GM19035 (cell line): ENCODE data around the gene TGFBRAP1.
"Not testable (repeated sequence)": the region's sequence is repeated elsewhere in the genome, so short reads cannot be mapped to it uniquely, and the experiment has no call there.

Experiments
- ATAC-seq: cut with Tn5 transposase; IDR thresholded peaks from one replicate; pipeline ENCODE4 v1.9.1; 2021; ENCODE audit not compliant: unreplicated experiment

TGFBRAP1 gene

GRCh38 chr2:105361102-105361889 is 31.8 kb upstream of the TGFBRAP1 start:
- ATAC-seq = no peak

- ATAC-seq = no peak
These were observed 29.1 kb upstream of the TGFBRAP1 start for GRCh38 chr2:105358593-105358992.

- no peak for ATAC-seq
These were observed 27.6 kb upstream of the TGFBRAP1 start for GRCh38 chr2:105357122-105357521.

- ATAC-seq = no peak
These were observed 15.3 kb upstream of the TGFBRAP1 start for GRCh38 chr2:105344704-105345345.

GRCh38 chr2:105339414-105339813 is 9.9 kb upstream of the TGFBRAP1 start:
- ATAC-seq = no peak

- ATAC-seq = peak; percentile 26
These were observed 8.5 kb upstream of the TGFBRAP1 start for GRCh38 chr2:105338020-105338385.

- peak; percentile 96 for ATAC-seq
These were observed 7.8 kb upstream of the TGFBRAP1 start, which contains the start of gene C2orf49 for GRCh38 chr2:105337122-105338019. Gene C2orf49, plus strand, starts transcription at chr2:105337540. Its CDS starts 48 bp downstream, at chr2:105337588.

GRCh38 chr2:105336786-105337121 is 7.2 kb upstream of the TGFBRAP1 start:
- ATAC-seq = no peak

GRCh38 chr2:105335469-105335868 is 5.9 kb upstream of the TGFBRAP1 start:
- ATAC-seq = no peak

- no peak for ATAC-seq
These were observed 4.7 kb upstream of the TGFBRAP1 start for GRCh38 chr2:105334211-105334610.

- ATAC-seq = no peak
These were observed 1.3 kb upstream of the TGFBRAP1 start for GRCh38 chr2:105330681-105331375.

GRCh38 chr2:105329197-105329554 is 359 bp downstream of the TGFBRAP1 start:
- ATAC-seq = no peak

- ATAC-seq = no peak
These were observed 996 bp downstream of the TGFBRAP1 start for GRCh38 chr2:105328281-105329196.

- no peak for ATAC-seq
These were observed 1.8 kb downstream of the TGFBRAP1 start for GRCh38 chr2:105327690-105328089.

- not testable (repeated sequence) for ATAC-seq
These were observed 2.3 kb downstream of the TGFBRAP1 start for GRCh38 chr2:105327271-105327670.

- ATAC-seq = no peak
These were observed 4.1 kb downstream of the TGFBRAP1 start for GRCh38 chr2:105325389-105325963.

- no peak for ATAC-seq
These were observed 4.8 kb downstream of the TGFBRAP1 start for GRCh38 chr2:105324732-105325131.

GRCh38 chr2:105324101-105324500 is 5.4 kb downstream of the TGFBRAP1 start:
- ATAC-seq = no peak

GRCh38 chr2:105323111-105323510 is 6.4 kb downstream of the TGFBRAP1 start:
- ATAC-seq = no peak
